ENCODE results near the gene PIEZO2.
A peak's percentile ranks its signal among the peaks of the same experiment; 100 is the strongest.

PIEZO2 gene

DNA sequence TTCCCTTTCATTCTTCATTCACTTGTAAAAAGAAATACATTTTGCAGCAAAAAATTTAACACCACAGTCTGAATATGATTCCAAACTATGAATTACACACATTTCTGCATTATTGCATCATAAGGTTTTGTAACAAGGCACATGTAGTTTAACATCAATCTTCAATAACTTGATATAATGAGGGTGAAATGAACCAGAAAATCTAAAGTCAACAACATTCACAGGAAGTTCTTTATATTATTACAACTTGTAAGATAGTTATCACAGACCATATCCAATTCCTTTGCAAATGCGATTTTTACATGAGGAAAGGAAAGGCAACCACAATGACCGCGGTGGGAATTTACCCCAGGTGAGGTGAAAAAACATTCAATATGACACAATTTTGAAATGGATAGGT lies 410.2 kb downstream of the PIEZO2 start:
- no peak for DNase-seq (ENCODE audit: low spot score)

DNA sequence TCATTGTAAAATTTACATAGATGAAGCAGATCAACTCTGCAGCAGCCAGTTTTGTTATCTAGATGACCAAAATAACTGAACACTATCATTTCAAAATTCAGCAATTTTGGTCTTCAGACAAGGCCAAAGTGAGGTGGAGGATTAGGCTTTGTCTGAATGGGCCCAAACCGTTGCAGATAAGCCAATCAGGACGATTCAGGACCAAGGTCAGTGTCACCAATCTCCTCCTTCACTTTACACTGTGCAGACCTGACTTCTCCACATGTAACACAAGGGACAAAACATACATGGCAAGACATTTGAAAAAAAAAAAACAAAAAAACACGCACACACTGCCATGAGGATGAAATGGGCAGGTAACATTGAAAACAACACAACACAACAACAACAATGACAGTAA lies 412.4 kb downstream of the PIEZO2 start:
- DNase-seq (ENCODE audit: low spot score): no peak

DNA sequence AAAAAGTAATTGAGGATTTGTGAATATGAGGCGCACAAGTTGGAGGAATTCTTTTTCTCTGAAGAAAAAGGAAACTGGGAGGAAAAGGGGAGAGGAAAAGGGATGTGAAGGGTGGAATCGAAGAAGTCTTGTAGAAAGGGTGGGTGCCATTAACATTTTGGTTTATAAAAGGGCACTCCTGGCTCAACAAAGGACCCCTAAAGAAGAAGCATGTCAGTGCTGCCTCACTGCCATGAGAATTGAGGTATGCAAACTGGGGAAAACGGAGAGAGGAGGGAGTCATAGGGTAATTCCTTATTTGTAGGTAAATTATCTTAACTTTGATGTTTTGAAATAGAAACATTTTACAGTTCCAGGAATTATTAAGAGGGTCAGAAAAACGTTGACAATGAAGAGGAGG lies 416.4 kb downstream of the PIEZO2 start:
- no peak for DNase-seq (ENCODE audit: low spot score)

DNA sequence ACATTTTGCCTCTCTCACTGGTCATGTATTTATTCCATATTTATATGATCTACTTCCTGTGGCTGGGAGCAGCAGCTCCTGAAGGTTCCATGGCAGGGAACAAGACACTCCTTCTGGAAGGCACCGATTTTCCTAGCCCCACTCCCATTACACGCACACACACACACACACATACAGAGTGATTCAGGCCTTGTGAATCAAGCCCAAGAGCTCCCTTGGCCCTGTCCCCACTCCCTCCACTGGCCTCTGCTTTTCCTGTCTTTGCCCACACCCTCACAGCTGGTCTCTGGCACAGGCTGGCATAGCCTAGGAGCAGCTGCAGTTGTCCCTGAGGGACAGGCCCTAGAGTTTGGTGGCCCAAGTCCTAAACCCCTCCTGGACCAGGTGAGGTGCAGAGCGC lies 421.9 kb downstream of the PIEZO2 start:
- no peak for DNase-seq (ENCODE audit: low spot score)

DNA sequence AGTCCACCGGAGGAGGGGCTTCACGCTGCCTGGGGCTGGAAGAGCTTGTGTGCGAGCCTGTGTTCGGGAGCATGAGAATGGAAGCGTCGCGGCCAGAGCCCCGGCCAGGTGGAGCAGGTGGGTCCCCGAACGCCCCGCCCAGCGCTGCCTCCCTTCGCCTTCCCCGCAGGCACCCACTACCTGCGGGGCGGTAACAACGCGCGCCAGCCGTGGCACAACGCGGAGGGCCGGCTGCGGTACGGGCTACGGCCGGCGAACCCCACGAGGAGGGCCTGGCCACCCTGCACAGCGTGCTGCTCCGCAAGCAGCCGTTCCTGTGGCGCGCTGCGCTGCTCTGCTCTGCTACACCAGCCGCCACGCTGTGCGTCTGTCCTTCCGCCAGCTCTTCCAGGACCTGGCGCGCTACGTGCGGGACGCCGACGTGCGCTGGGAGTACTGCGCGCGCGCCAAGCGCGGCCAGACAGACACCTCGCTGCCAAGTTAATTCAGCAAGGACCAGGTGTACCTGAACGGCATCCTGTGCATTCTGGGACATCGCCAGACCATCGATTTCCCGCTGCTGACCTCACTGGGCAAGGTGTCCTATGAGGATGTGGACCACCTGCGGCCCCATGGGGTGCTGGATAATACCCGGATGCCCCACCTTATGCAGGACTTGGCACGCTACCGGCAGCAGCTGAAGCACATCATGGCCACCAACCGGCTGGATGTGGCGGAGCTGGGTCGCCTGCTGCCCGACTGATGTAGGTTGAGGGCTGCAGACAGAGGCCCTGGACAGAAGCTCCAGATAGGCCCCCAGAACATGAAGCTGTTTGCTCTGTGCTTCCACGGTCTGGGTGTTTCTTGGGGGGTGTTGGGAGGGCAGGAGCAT lies 422.9 kb downstream of the PIEZO2 start:
- no peak for DNase-seq (ENCODE audit: low spot score)

DNA sequence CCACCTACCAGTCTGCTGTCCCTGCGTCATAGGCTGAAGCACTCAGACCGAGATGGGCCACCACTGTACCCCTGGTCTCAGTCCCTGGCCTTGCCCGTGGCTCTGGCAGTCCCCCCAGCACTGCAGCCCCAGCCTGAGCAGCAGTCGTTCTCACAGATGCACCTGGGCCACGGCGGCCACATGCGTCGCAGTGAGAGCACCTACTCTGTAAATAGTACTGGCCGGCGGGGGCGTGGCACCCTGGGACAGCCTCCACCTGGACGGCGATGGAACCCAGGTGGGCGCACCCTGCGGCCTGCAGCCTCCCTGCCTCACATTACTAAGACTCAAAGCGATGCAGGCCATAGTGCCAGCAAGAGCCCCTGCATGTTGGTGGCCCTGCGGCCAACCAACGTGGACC lies 424.7 kb downstream of the PIEZO2 start:
- no peak for DNase-seq (ENCODE audit: low spot score)

DNA sequence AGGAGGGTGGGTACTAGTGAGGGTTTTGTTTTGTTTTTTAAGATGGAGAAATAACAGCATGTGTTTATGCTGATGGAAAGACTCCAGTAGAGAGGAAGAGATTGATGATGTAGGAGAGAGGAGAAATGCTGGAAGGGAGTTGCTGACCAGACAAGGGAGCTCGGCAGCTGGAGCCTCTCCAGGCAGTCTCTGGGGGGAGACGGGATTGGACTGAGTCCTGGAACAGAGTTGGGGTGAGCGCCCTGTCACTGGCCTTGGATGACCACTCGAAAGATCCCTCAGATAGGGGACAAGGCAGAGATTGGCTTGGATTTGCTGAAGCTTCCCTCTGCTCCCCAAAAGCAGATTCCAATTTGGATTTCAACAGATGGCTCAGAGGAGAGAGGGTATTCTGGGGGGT lies 425.9 kb downstream of the PIEZO2 start:
- DNase-seq (ENCODE audit: low spot score): no peak

DNA sequence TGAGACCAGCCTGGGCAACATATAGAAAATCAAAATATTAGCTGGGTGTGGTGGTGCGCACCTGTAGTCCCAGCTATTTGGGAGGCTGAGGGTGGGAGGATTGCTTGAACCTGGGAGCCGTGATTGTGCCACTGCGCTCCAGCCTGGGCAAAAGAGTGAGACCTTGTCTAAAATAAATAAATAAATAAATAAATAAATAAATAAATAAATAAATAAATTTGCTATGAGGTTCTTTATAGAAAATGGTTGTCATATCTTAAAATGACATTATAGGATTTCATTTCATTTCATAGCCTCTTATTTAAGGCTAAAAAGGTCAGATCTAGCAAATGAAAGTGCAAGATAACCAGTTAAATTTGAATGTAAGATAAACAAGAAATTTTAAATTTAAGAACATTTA lies 430.6 kb downstream of the PIEZO2 start:
- DNase-seq (ENCODE audit: low spot score): no peak

DNA sequence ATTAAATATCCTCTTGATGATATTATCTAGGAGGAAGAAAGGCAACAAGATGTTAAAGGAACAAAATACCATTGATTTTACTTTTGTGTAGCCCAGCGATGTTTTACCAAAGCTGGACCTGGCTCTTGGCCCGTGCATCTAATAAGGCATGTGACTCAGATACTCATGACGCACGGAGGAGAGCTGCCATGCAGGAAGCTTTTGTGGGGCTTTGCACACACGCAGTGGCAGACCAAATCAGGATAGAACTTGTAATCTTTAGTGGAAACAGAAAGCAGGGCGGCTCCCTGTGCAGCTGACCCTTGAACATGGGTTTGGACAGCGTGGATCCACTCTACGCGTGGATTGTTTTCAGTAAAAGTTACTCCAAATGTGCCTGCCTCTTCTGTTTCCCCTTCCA lies 433.6 kb downstream of the PIEZO2 start:
- peak; percentile 66 for DNase-seq (ENCODE audit: low spot score)

DNA sequence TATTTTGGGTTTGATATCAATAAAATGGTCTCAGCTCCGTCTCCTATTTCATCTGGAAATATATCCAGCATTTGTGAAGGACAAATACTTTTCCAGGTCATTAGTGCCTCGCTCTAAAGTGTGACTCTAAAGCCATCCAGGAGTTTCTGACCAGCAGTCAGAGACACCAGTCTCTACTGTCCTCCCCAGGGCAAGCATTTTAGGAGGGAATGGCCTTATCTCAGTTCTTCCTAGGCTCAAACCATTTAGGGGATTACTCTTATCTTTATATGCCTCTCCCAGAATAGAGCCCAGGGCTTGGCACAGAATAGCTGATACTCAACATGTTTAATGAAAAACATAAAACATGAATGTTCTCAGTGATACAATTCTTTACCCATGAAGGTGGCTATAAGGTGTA lies 436.0 kb downstream of the PIEZO2 start:
- DNase-seq (ENCODE audit: low spot score): no peak

DNA sequence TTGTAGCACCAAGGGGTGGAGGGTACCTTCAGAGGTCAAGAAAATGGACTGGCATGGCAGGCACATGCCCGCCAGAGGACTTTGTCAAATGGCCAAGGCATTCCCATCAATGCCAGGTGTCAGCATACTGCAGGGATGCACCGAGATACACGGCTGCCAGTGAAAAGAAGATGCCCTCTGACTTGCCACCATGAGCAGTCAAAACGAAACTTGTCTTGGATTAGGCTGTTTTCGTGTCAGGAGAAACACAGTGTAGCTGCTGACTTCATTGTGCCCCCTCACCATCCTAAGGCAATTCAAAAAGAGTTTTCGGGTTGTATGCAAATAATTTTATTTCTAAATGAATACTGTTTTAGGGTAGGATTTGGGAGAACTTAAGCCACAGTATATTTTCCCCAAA lies 442.1 kb downstream of the PIEZO2 start:
- DNase-seq (ENCODE audit: low spot score): no peak

DNA sequence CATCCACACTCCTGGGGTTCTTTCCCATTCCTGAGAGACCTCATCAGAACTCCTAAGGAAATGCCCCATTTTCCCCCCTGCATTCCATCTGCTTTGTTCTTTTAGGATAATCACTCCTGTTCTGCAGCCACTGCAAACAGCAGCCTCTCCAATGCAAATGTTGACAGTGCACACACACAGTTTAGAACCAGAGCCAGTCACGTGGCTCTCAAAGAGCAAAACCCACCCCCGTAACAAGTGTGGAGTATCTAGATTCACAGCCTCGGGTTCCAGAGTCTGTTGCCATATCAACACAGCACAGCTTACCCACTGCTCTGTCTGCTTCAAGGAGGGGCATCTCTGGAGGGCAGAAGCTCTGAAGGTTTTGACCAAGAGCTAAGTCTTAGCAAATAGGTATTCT lies 443.6 kb downstream of the PIEZO2 start:
- DNase-seq (ENCODE audit: low spot score): no peak

DNA sequence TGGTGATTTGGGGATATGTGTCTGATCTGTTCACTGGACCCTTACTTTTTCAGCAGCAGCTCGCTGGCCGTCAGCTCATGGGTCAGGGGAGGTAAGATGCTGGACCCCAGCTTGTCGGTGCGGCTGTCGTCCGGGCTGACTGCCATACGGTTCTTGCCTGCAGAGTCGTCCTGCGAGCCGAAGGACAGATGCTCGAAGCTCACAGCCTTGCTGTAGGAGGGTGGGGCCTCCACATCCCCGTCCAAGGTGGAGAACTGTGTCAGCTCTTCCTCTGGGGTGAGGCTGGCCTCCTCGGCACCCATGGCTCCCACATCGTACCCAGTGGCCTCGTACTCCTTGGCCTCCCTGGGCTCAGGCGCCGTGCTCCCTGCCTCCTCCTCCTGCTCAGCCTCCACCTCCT lies 444.1 kb downstream of the PIEZO2 start:
- no peak for DNase-seq (ENCODE audit: low spot score)

DNA sequence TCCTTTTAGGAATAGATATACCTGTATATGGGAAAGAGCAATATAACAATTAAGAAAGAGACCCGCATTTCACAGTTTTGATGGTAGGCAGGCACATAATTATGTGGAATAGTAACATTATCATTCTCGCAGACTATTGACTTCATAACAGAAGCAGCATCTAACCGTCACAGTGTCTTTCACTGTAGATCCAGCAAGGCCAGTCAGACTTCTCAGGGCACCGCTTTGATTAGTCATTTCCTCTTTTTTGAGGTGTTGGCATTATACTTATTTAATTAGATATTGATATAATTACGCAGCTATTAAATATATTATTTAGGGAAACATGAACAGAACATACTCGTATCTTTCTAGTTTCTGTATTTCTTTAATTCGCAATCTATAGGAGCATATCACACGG lies 447.2 kb downstream of the PIEZO2 start:
- DNase-seq (ENCODE audit: low spot score): no peak

DNA sequence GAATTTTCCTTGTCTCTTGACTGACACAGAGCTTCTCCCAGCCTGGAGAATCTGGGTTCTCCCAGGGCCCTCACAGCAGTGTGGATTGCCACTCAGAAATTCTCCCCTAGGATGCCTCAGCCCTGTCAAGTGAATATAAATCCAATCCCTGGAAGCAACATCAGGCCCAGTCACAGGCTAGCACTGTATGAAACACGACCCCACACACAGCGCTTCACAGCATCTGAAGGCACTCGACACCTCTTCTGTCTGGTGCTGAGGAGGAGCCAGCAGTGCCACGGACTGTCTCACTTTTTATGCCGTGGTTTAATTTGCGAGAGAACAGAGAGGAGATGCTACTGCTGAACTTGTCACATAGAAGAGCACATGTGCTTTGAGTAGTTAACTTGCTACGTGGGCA lies 459.0 kb downstream of the PIEZO2 start:
- DNase-seq (ENCODE audit: low spot score): no peak

DNA sequence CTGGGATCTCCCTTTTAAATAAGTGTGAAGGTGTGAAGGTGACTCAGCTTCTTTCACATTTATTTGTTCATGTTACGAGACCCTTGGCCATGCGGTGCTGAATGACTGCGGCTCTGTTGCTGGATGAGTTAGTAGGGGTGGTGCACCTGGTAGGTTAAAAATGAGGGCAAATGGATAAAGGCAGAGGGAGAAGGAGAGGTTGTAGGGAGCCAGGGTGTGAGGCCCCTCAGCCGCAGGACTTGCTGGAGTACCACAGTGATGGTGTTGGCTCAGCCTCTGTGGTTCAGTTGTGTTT lies 459.4 kb downstream of the PIEZO2 start:
- no peak for DNase-seq (ENCODE audit: low spot score)

DNA sequence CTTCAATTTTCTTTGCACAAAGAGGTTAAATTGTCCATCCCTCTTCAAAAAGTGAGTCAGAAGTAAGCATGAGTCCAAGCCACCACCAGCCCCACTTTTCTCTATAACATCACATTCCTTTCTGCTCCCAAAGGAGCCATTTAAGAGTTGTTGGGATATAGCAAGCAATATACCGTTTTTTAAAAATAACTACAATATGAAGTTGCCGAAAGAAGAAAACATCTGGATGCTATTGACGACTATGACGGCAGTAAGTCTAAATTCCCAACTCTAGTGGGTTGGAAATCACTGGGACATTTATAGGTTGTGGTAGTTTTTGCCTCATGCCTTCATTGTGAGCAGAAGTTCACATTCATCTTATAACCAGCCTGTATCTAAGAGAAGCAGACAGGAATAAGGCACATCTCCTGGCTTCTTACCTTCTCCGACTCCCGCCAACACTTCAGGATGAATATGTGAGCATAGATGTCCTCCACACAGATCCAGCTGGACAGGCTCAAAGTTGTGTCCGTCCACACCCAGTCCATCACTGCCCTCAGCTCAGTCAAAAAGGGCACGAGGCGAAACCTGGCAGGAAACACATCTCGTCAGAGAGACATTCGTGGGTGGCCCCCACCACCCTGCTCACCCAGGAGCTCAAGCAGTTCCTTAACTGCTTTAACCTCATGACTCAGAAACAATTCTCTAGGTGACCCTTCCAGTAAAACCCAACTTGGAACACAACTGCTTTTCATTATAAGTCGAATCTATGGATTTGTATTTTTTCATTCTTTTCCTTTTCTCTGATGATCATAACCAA lies 459.9 kb downstream of the PIEZO2 start:
- DNase-seq (ENCODE audit: low spot score): no peak

DNA sequence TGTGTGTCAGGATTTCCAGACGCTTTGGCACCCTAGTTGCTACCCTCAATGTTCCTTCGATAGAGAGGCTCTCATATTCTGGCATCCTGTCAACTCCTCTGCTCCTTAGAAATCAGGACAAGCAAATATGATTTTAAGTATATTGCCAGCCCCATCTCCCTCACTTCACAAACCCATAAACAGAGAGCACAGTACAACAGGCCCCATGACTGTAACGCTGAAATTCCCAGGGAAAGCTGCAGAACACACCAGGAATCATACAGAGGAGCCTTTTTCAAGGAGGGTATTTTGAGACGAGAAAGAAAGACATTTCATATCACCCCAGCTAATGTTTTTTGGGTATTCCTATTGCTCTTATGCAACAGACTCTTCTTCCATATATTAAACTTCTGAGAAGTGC lies 460.6 kb downstream of the PIEZO2 start:
- no peak for DNase-seq (ENCODE audit: low spot score)

DNA sequence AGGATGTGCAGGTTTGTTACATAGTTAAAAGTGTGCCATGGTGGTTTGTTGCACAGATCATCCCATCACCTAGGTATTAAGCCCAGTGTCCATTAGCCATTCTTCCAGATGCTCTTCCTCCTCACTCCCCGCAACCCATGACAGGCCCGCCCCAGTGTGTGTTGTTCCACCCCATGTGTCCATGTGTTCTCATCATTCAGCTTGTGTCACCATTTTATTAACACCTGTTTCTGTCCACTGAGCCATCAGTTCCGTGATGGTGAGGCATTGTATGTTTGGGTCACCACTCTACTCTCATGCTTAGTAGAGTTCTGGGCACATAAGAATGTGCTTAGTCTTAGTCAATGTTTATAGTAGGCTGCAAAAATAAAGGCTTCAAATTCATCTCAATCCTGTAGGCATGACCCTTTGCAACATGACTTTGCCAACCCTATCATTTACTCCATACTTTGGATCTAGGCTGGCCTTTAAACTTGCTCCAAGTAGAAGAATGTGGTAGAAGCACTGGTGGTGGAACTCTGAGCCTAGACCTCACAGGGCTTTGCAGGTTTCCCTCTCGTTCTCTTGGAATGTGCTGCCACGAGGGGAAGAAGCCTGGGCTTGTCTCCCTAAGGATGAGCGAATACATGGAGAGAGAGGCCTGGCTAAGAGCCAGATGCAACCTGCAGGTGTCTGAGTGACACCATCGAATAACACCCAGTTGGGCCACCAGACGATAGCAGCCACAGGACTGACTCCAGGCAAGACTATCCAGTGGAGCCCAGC lies 462.0 kb downstream of the PIEZO2 start:
- no peak for DNase-seq (ENCODE audit: low spot score)

DNA sequence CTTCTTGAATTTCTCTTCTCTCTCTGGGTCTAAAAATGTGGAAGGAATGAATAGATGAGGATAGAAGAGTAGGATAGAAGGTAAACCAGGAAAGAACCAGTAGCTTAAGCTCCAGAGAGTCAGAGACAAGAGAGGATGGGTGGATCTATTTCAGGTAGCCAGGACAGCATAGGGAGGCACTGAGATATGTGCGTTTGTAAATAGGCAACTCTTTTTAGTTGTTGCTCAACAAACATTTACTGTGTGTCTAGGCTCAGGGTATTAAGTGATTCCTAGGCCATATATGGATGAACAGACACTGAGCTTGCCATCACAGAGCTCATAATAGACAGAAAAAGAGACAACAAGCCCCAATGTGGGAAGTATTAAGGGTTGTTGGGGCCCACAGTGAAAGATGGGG lies 463.1 kb downstream of the PIEZO2 start:
- DNase-seq (ENCODE audit: low spot score): no peak

DNA sequence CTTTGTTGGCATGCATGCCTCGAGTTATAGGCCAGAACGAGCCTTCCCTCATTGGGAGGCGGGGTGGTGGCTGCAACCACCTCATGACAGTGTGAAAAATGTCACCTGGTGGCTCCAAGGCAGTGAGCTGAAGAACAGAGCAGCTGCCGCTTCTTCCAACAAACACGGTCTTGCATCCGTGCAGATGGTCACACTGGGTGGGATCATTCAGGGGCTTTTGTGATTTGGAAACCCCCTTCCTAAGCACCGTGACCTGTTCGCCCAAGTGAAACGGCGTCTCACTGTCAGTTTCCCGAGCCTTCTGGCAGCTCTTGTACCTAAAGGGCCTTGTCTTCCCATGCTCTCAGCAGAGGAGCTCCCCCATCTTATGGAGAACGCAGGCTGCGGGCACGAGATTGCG lies 463.9 kb downstream of the PIEZO2 start:
- DNase-seq (ENCODE audit: low spot score): no peak

DNA sequence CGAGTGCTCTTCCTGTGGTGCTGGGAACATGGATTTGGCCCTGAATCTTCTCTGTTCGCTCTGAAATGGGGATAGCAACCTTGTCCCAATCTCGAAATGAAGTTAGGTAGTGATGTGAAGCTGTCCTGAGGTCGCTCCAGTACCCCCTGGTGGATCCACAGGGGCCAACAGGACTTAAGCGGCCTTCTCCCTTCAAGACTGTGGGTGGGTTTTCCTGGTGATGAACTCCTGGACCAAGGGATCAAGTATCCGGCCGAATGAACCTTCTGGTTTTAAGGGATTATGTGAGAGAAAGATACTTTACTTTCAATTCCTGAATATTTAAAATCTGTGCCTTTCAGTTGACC lies 467.0 kb downstream of the PIEZO2 start:
- no peak for DNase-seq (ENCODE audit: low spot score)
